ENCODE measurements around the gene TEX22. TPM values are rescaled to one million over a fixed set of nuclear protein-coding genes. Genes with fewer than 3 reads are reported as not detected.

Gene TEX22
- total RNA-seq, 1 experiment from 2014 or later = 4.1 TPM

GRCh38 chr14:105389976-105390848 lies 8.1 kb upstream of the TEX22 start:
- TF ChIP-seq, protein P1, sequence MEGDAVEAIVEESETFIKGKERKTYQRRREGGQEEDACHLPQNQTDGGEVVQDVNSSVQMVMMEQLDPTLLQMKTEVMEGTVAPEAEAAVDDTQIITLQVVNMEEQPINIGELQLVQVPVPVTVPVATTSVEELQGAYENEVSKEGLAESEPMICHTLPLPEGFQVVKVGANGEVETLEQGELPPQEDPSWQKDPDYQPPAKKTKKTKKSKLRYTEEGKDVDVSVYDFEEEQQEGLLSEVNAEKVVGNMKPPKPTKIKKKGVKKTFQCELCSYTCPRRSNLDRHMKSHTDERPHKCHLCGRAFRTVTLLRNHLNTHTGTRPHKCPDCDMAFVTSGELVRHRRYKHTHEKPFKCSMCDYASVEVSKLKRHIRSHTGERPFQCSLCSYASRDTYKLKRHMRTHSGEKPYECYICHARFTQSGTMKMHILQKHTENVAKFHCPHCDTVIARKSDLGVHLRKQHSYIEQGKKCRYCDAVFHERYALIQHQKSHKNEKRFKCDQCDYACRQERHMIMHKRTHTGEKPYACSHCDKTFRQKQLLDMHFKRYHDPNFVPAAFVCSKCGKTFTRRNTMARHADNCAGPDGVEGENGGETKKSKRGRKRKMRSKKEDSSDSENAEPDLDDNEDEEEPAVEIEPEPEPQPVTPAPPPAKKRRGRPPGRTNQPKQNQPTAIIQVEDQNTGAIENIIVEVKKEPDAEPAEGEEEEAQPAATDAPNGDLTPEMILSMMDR (IDR thresholded peaks at IDR 0.05; ENCODE audit: unreplicated experiment) = no peak
- BruUV-seq (replicated peaks) = no TSS peak
- intact Hi-C loops (cut with micrococcal nuclease) = no loop called here
- no peak for DNase-seq (ENCODE audit: unreplicated experiment)
- CTCF ChIA-PET = no interaction called here
- H3K9me3 Mint-ChIP-seq (ENCODE audit: unreplicated experiment) = no peaks in the 10 kb centered on the region
- POLR2A ChIA-PET = no interaction called here
- no peak overlapping the region for H3K4me3 Mint-ChIP-seq (ENCODE audit: unreplicated experiment)
- H3K36me3 Mint-ChIP-seq (ENCODE audit: insufficient read depth, unreplicated experiment) = peaks cover 5% of the 10 kb centered on the region
- no peaks in the 10 kb centered on the region for H3K27me3 Mint-ChIP-seq (ENCODE audit: insufficient read depth, unreplicated experiment)
- no peaks in the 10 kb centered on the region for H3K4me1 Mint-ChIP-seq (ENCODE audit: insufficient read depth, unreplicated experiment)
- H3K27ac Mint-ChIP-seq (ENCODE audit: low read depth, unreplicated experiment) = no peak overlapping the region

DNA sequence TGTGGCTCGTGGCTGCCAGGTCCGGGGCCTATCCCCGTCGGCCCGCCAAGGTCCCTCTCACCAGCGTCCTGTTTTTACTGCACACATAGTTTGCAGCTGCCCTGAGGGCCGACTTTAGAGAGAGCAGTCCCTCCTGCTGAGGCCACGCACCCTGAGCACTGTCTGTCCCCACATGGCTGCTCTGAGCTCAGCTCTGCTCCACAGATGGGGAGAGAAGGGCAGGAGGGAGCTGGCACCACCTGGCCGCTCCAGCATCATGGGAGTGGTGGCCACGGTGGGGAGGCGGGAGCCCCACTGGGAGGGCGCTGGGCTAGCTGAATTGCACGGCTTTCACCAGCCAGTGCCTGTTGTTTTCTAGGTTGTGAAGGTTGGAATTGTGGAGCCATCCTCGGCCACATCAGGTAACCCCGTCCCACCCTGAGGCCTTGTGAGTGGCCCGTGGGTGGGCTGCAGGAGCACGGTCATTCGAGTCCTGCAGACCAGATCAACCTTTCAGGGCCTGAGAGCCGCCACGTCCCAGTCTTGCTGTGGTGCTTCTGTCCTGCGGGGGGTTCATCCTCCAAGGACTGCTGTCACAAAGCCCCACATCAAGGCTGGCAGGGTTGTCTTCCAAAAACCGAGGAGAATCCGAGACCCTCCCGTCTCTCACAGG lies 7.4 kb upstream of the TEX22 start:
- H3K27me3 Mint-ChIP-seq (ENCODE audit: insufficient read depth, unreplicated experiment) = no peaks in the 10 kb centered on the region
- CTCF ChIA-PET = no interaction called here

DNA sequence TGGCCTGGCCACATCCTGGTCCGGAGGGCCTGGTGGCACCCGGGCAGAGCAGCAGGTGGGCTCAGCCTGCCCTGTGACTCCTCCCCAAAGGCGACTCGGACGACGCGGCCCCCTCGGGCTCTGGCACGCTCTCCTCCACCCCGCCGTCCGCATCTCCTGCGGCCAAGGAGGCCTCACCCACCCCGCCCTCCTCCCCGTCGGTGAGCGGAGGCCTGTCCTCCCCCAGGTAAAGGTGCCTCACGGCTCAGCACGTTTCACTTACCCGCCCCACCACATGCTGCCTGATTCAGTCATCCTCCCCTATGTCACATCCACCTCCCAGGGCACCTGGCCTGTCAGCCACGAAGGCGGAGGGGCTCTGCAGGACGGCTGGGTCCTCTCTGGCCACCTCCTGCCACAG lies 6.8 kb upstream of the TEX22 start:
- H3K4me3 Mint-ChIP-seq (ENCODE audit: unreplicated experiment) = no peak overlapping the region
- CTCF ChIA-PET = no interaction called here
- no TSS peak for BruUV-seq (replicated peaks)

More for the DNA sequence above, 7.4 kb upstream of the TEX22 start:
- Mint-ChIP-seq H3K9me3 (ENCODE audit: unreplicated experiment) (no peaks in the 10 kb centered on the region), H3K27ac (ENCODE audit: low read depth, unreplicated experiment) (no peak overlapping the region), H3K4me1 (ENCODE audit: insufficient read depth, unreplicated experiment) (no peaks in the 10 kb centered on the region), H3K4me3 (ENCODE audit: unreplicated experiment) (no peak overlapping the region), H3K36me3 (ENCODE audit: insufficient read depth, unreplicated experiment) (peaks cover 4% of the 10 kb centered on the region)
- POLR2A ChIA-PET = no interaction called here
- BruUV-seq (replicated peaks) = no TSS peak
- TF ChIP-seq, protein P1 (IDR thresholded peaks at IDR 0.05; ENCODE audit: unreplicated experiment) = no peak
- intact Hi-C loops (cut with micrococcal nuclease) = no loop called here
- no peak for DNase-seq (ENCODE audit: unreplicated experiment)

More for the DNA sequence above, 6.8 kb upstream of the TEX22 start:
- no peaks in the 10 kb centered on the region for H3K27me3 Mint-ChIP-seq (ENCODE audit: insufficient read depth, unreplicated experiment)
- TF ChIP-seq, protein P1 (IDR thresholded peaks at IDR 0.05; ENCODE audit: unreplicated experiment) = no peak
- DNase-seq (ENCODE audit: unreplicated experiment) = no peak
- no peaks in the 10 kb centered on the region for H3K4me1 Mint-ChIP-seq (ENCODE audit: insufficient read depth, unreplicated experiment)
- H3K9me3 Mint-ChIP-seq (ENCODE audit: unreplicated experiment) = no peaks in the 10 kb centered on the region
- POLR2A ChIA-PET = no interaction called here
- H3K27ac Mint-ChIP-seq (ENCODE audit: low read depth, unreplicated experiment) = no peak overlapping the region
- intact Hi-C loops (cut with micrococcal nuclease) = no loop called here
- peaks cover 4% of the 10 kb centered on the region for H3K36me3 Mint-ChIP-seq (ENCODE audit: insufficient read depth, unreplicated experiment)
